Measurements from ENCODE around the gene EHD2. TPM values are rescaled to one million over a fixed set of nuclear protein-coding genes. Genes with fewer than 3 reads are reported as not detected.
"Not testable (repeated sequence)": the region's sequence is repeated elsewhere in the genome, so short reads cannot be mapped to it uniquely, and the experiment has no call there.

The EHD2 gene
- total and polyA plus RNA-seq, 2 experiments from 2014 or later = 0.64 to 2.1 TPM

GRCh38 chr19:47707135-47707925 lies 5.9 kb upstream of the EHD2 start:
- H3K27me3 ChIP-seq = no peaks in the 10 kb centered on the region
- TF ChIP-seq CTCF (IDR thresholded peaks at IDR 0.05; ENCODE audit: low read depth, low read length) = peak; percentile 89
- no peak overlapping the region for H3K4me3 ChIP-seq
- no peak overlapping the region for H3K27ac ChIP-seq
- no peaks in the 10 kb centered on the region for H3K9me3 ChIP-seq (ENCODE audit: low read depth)
- peak; percentile 80 to 82 for DNase-seq (ENCODE audit: low read depth in 1 of 2, low spot score in 1 of 2)
- peaks cover 1% of the 10 kb centered on the region for H3K36me3 ChIP-seq
- no peaks in the 10 kb centered on the region for H3K4me1 ChIP-seq (ENCODE audit: low read depth)

DNA sequence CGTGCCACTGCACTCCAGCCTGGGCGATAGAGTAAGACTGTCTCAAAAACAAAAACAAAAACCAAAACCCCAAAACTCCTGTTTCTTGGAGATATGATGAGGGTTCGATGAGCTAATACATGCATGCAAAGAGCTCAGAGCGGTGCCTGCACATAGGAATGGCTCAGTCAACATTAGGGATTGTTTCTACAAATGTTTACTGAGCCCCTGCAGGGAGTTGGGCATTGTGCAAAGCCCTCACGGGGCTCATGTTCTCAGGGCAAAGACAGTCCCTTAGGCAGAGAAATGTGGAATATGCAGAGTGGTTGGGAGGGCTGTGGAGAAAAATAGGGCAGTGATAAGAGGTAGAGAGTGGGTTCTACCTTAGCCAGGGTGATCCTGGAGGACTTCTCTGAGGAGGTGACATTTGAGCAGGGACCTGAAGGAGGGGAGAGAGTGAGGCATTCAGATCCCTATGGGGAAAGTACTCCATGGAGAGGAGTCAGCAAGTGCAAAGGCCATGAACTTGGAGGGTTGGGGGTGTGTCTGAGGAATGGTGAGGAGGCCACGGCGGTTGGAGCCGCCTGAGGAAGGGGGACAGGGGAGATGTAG lies 1.5 kb upstream of the EHD2 start:
- TF ChIP-seq CTCF (IDR thresholded peaks at IDR 0.05; ENCODE audit: low read depth, low read length) = no peak
- Histone ChIP-seq H3K4me1 (ENCODE audit: low read depth) (no peaks in the 10 kb centered on the region), H3K36me3 (no peaks in the 10 kb centered on the region), H3K27ac (no peak overlapping the region), H3K9me3 (ENCODE audit: low read depth) (no peaks in the 10 kb centered on the region), H3K27me3 (no peaks in the 10 kb centered on the region), H3K4me3 (no peak overlapping the region)
- DNase-seq (ENCODE audit: low read depth in 1 of 2, low spot score in 1 of 2) = no peak

- Histone ChIP-seq H3K4me3 (no peak overlapping the region), H3K27ac (no peak overlapping the region), H3K36me3 (no peaks in the 10 kb centered on the region), H3K27me3 (no peaks in the 10 kb centered on the region), H3K9me3 (ENCODE audit: low read depth) (no peaks in the 10 kb centered on the region), H3K4me1 (ENCODE audit: low read depth) (no peaks in the 10 kb centered on the region)
- DNase-seq (ENCODE audit: low read depth in 1 of 2, low spot score in 1 of 2) = no peak
- no peak for TF ChIP-seq CTCF (IDR thresholded peaks at IDR 0.05; ENCODE audit: low read depth, low read length)
Measured at GRCh38 chr19:47714339-47714738, 1.1 kb downstream of the EHD2 start.

GRCh38 chr19:47714855-47715254 lies 1.6 kb downstream of the EHD2 start:
- not testable (repeated sequence) for H3K36me3 ChIP-seq; H3K27ac ChIP-seq; DNase-seq (ENCODE audit: low read depth in 1 of 2, low spot score in 1 of 2); H3K4me1 ChIP-seq (ENCODE audit: low read depth); H3K27me3 ChIP-seq; H3K4me3 ChIP-seq; H3K9me3 ChIP-seq (ENCODE audit: low read depth)

DNA sequence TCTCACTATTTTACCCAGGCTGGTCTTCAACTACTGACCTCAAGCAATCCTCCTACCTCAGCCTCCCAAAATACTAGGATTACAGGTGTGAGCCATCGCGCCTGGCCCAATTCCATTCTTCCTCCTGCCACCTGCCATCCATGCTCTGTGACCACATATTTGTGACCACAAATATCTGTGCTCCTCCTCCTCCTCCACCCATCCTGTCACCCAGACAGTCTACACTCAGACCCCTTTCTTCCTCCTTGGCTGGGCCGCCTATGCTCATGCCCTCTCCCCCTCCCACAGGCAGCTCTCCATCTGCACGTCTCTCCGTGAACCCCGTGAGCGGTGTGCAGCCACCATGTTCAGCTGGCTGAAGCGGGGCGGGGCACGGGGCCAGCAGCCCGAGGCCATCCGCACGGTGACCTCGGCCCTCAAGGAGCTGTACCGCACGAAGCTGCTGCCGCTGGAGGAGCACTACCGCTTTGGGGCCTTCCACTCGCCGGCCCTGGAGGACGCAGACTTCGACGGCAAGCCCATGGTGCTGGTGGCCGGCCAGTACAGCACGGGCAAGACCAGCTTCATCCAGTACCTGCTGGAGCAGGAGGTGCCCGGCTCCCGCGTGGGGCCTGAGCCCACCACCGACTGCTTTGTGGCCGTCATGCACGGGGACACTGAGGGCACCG lies 3.2 kb downstream of the EHD2 start:
- Histone ChIP-seq H3K27ac (no peak overlapping the region), H3K9me3 (ENCODE audit: low read depth) (no peaks in the 10 kb centered on the region), H3K27me3 (no peaks in the 10 kb centered on the region), H3K36me3 (no peaks in the 10 kb centered on the region), H3K4me3 (no peak overlapping the region), H3K4me1 (ENCODE audit: low read depth) (no peaks in the 10 kb centered on the region)
- DNase-seq (ENCODE audit: low read depth in 1 of 2, low spot score in 1 of 2) = no peak
- TF ChIP-seq CTCF (IDR thresholded peaks at IDR 0.05; ENCODE audit: low read depth, low read length) = no peak

- H3K36me3 ChIP-seq; H3K27me3 ChIP-seq; H3K4me3 ChIP-seq; H3K9me3 ChIP-seq (ENCODE audit: low read depth); DNase-seq (ENCODE audit: low read depth in 1 of 2, low spot score in 1 of 2); H3K4me1 ChIP-seq (ENCODE audit: low read depth): not testable (repeated sequence)
- H3K27ac ChIP-seq = peak overlapping the region; percentile 38
Measured at GRCh38 chr19:47718415-47719046, 5.3 kb downstream of the EHD2 start.
